HepG2 (cell line): ENCODE results near the gene SLC27A3. TPM values are rescaled to one million over a fixed set of nuclear protein-coding genes. Genes with fewer than 3 reads are reported as not detected.

ENCODE experiments used
- ASH2L ChIP-seq: fragments of 300-600, 200-600 bp; sonication (generic); IDR thresholded peaks from 2 replicates; pipeline ENCODE4 v1.7.0; 2017; ENCODE audit warnings: low read depth, mild to moderate bottlenecking, moderate library complexity, mixed read lengths, low read length; ENCODE audit not compliant: insufficient read length
- HNF1A ChIP-seq, 2 experiments: sonication (generic) in 1 of 2; formaldehyde crosslinking in 1 of 2; IDR thresholded peaks; 2 replicates each; pipeline versions ENCODE4 v1.4.0 to v1.6.1; 2016 to 2020; ENCODE audit warnings: borderline replicate concordance in 1 of 2, low read depth in 1 of 2, mild to moderate bottlenecking in 1 of 2, missing genetic modification reagents in 1 of 2
- HNRNPUL1 ChIP-seq: fragments of 200-400 bp; formaldehyde crosslinking; IDR thresholded peaks from 2 replicates; pipeline ENCODE4 v1.6.1; 2017; ENCODE audit warnings: low read depth, mild to moderate bottlenecking, low read length, moderate library complexity
- IRF2 ChIP-seq: IDR thresholded peaks from 2 replicates; pipeline ENCODE4 v1.6.1; 2018; ENCODE audit warnings: missing genetic modification reagents, missing compliant biosample characterization
- MAX ChIP-seq: IDR thresholded peaks from 2 replicates; pipeline ENCODE4 v1.6.1; 2012; ENCODE audit warnings: inconsistent platforms
- NFRKB ChIP-seq: fragments of 450-650 bp; IDR thresholded peaks from 2 replicates; pipeline ENCODE4 v1.6.1; 2017
- PRDM15 ChIP-seq: sonication (generic); formaldehyde crosslinking; IDR thresholded peaks from 2 replicates; pipeline ENCODE4 v1.4.0; 2020; ENCODE audit warnings: missing genetic modification reagents
- STAG1 ChIP-seq: sonication (generic); formaldehyde crosslinking; IDR thresholded peaks from 2 replicates; pipeline ENCODE4 v1.4.0; 2020; ENCODE audit warnings: missing genetic modification reagents
- ZBTB38 ChIP-seq: sonication (generic); formaldehyde crosslinking; IDR thresholded peaks from 2 replicates; pipeline ENCODE4 v1.5.1; 2020; ENCODE audit warnings: mild to moderate bottlenecking, missing genetic modification reagents
- ZNF121 ChIP-seq: sonication (generic); formaldehyde crosslinking; IDR thresholded peaks from 2 replicates; pipeline ENCODE4 v1.5.0; 2020; ENCODE audit warnings: mild to moderate bottlenecking, missing genetic modification reagents
- ZNF564 ChIP-seq: sonication (generic); formaldehyde crosslinking; IDR thresholded peaks from 2 replicates; pipeline ENCODE4 v1.8.1; 2023; ENCODE audit warnings: mild to moderate bottlenecking, missing genetic modification reagents
- ZNF775 ChIP-seq: sonication (generic); formaldehyde crosslinking; IDR thresholded peaks from 2 replicates; pipeline ENCODE4 v1.4.0; 2020; ENCODE audit warnings: missing genetic modification reagents, mild to moderate bottlenecking, moderate library complexity, borderline replicate concordance
- ZNF839 ChIP-seq: sonication (generic); formaldehyde crosslinking; IDR thresholded peaks from 2 replicates; pipeline ENCODE4 v1.4.0; 2020; ENCODE audit warnings: missing genetic modification reagents, mild to moderate bottlenecking, borderline replicate concordance
- ZSCAN25 ChIP-seq: sonication (generic); formaldehyde crosslinking; IDR thresholded peaks from 2 replicates; pipeline ENCODE4 v1.8.0; 2022; ENCODE audit warnings: mild to moderate bottlenecking, missing genetic modification reagents
- polyA plus RNA-seq, 8 experiments: library from polyadenylated mRNA; depleted of rRNA in 3 of 8; stranded (reverse) in 7 of 8; unstranded in 1 of 8; fragments of >200 nt; fragmentation: Illumina TruSeq in 4 of 8; extraction: Trizol in 4 of 8; gene quantifications; 2 replicates each; pipeline versions ENCODE4 v1.2.1 to v1.2.3, GENCODE V29; 2011 to 2016; ENCODE audit warnings: low read depth in 4 of 8, missing spikeins in 1 of 8, mixed read lengths in 1 of 8; ENCODE audit not compliant: insufficient read depth in 1 of 8
- total RNA-seq, 5 experiments: library from RNA; depleted of rRNA; stranded (reverse); fragments of >200 nt; fragmentation: Illumina TruSeq; extraction: Trizol; gene quantifications; 2 replicates each; pipeline ENCODE4 v1.2.3, GENCODE V29; 2016; ENCODE audit warnings: low read depth in 1 of 5
- TF ChIP-seq, protein P1 (sequence below): IDR thresholded peaks from 2 replicates; pipeline ENCODE4 v1.6.1; 2016
- TF ChIP-seq, protein P2 (sequence below): sonication (generic); formaldehyde crosslinking; IDR thresholded peaks from 2 replicates; pipeline ENCODE4 v1.8.0; 2022; ENCODE audit warnings: mild to moderate bottlenecking, missing genetic modification reagents, moderate library complexity

The SLC27A3 gene
- total and polyA plus RNA-seq, 2 of the 13 experiments (the other 11 are each of a cell fraction or from before 2014, with no cell fraction given), result 4.3 to 10.3 TPM

DNA sequence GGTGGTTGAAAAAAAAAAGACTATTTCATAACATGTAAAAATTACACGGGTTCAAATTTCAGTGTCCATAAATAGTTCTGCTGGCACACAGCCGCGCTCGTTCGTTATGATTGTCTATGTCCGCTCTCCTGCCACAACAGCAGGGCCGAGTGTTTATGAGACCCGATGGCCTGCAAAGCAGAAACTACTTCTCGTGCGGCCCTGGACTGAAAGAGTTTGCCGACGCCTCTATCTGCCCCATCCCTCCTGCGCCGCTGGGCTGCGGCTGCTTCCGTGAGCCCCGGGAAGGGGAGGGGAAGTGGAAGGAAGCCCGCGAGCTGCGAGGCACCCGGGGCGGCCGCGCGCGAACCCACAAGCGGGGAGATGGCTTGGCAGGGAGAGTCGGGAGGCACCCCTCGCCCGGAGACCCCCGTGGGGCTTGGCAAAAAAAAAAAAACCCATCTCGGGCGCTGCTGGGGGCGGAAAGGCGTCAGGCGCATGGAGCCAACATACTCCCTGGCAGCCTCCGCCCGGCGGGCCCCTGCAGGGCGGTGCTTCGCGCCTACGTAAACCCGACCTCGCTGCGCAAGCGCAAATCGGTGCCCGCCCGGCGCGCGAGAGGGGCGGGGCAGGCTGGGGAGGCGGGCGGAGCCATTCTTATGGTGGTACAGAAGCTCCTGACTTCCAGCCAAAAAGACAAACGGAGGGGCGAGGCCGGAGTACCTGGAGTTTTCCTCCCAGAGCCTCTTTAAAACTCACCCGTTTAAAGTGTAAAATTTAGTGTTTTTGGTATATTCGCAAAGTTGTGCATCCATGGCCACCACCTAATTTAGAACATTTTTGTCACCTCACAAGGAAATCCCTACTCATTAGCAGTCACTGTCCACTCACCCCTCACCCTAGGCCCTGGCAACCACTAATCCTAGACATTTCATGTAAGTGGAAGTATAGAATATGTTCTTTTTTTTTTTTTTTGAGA, 8.3 kb downstream of the SLC27A3 start (continued):
- TF ChIP-seq, protein P1, sequence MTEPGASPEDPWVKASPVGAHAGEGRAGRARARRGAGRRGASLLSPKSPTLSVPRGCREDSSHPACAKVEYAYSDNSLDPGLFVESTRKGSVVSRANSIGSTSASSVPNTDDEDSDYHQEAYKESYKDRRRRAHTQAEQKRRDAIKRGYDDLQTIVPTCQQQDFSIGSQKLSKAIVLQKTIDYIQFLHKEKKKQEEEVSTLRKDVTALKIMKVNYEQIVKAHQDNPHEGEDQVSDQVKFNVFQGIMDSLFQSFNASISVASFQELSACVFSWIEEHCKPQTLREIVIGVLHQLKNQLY, result no peak
- TF ChIP-seq, protein P2, sequence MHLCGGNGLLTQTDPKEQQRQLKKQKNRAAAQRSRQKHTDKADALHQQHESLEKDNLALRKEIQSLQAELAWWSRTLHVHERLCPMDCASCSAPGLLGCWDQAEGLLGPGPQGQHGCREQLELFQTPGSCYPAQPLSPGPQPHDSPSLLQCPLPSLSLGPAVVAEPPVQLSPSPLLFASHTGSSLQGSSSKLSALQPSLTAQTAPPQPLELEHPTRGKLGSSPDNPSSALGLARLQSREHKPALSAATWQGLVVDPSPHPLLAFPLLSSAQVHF (CRISPR knock-in tag), result 0 out of 2 replicates have a peak, but pooled peaks have one; percentile 52
- peak; percentile 76 for TF ChIP-seq MAX
- peak; percentile 72 for TF ChIP-seq ASH2L
- TF ChIP-seq ZNF121 (CRISPR knock-in tag), result peak; percentile 60
- peak; percentile 74; the same call in 1 of the 2 replicates for TF ChIP-seq ZNF564
- TF ChIP-seq ZNF775 (CRISPR knock-in tag), result 0 out of 2 replicates have a peak, but pooled peaks have one; percentile 49
- no peak for TF ChIP-seq ZNF839 (CRISPR knock-in tag)
- peak; percentile 59; the same call in 1 of the 2 replicates for TF ChIP-seq IRF2 (CRISPR knock-in tag)
- no peak for TF ChIP-seq ZBTB38 (CRISPR knock-in tag)
- no peak for TF ChIP-seq NFRKB
- no peak for TF ChIP-seq STAG1 (CRISPR knock-in tag)
- no peak; the same call in 1 of the 2 replicates for TF ChIP-seq PRDM15
- TF ChIP-seq HNRNPUL1, result no peak
- no peak for TF ChIP-seq HNF1A (IDR thresholded peaks at IDR 0.05; ENCODE audit: low read depth)
- TF ChIP-seq HNF1A (CRISPR knock-in tag; IDR thresholded peaks at IDR 0.05; ENCODE audit: borderline replicate concordance), result no peak
- peak; percentile 75; the same call in 1 of the 2 replicates for TF ChIP-seq ZSCAN25
